Stimulated activated CD4-positive, alpha-beta T cell treated with anti-CD3 and anti-CD28 coated beads, Interleukin-12 subunit alpha, Interleukin-12 subunit beta, amount 100 ng/mL, for 4 hours (primary cell): ENCODE results near the gene CELSR3.

Source experiments
- DNase-seq: peaks from one replicate; pipeline ENCODE4 v3.0.0-alpha.2; 2020

The CELSR3 gene

GRCh38 chr3:48660800-48661400, 1.8 kb downstream of the CELSR3 start:
- DNase-seq, result no peak

DNA sequence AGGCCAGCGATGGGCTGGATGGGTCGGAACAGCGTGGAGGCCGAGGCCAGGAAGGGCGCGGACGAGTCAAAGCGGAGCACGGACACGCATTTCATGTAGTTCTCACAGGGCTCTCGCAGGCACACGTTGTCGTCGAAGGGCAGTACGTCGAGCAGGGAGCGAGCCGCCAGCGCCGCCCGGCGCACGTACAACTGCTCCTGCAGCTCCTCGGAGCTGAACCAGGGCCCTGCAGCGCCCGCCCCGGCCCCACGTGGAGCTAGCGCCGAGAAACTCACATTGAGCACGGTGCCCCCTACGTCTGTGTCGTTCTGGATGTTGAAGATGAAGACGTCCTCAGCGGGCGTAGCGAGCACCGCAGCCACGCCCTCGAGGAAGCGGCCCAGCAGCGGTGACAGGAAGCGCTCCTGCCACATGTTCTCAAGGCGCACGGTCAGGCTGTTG, 5.8 kb downstream of the CELSR3 start:
- DNase-seq, result peak; percentile 19

GRCh38 chr3:48656061-48656840, 6.4 kb downstream of the CELSR3 start:
- DNase-seq, result peak; percentile 83

DNA sequence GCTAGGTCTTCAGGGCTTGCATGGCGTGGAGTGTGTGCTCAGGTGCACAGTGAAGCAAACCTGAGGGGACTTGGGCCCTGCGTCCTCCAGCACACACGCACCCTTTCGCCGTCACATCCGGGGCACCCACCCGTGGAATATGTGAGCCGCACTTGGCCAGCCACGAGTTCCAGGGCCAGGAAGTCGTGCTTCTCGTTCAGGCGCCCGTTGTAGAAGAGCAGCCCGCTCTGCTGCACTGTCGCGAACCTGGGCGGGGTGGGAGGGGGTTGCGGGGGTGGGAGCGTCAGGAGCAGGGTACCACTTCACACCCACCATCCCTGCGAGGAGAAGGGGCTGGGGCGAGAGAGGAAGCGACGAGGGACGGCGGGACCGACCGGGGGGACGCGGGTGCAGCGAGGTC, 7.1 kb downstream of the CELSR3 start:
- peak; percentile 43 for DNase-seq

DNA sequence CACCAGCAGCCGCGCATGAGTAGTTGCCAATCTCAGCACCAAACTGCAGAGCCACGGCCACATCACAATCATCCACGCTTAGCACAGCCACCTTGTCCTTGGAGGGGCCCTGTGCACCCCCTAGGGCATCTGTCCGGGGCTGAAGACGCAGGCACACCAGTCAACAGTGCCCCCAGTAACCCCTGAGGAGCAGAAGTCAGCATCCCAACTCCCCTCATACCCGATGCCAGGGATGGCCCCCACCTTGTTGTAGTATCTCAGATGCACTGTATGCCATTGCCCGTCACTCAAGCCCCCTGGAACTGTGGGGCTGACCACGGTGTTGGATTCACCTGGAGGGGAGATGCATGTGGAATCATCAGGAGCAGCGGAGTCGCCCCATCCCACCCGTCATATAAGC, 7.6 kb downstream of the CELSR3 start:
- DNase-seq, result no peak

DNA sequence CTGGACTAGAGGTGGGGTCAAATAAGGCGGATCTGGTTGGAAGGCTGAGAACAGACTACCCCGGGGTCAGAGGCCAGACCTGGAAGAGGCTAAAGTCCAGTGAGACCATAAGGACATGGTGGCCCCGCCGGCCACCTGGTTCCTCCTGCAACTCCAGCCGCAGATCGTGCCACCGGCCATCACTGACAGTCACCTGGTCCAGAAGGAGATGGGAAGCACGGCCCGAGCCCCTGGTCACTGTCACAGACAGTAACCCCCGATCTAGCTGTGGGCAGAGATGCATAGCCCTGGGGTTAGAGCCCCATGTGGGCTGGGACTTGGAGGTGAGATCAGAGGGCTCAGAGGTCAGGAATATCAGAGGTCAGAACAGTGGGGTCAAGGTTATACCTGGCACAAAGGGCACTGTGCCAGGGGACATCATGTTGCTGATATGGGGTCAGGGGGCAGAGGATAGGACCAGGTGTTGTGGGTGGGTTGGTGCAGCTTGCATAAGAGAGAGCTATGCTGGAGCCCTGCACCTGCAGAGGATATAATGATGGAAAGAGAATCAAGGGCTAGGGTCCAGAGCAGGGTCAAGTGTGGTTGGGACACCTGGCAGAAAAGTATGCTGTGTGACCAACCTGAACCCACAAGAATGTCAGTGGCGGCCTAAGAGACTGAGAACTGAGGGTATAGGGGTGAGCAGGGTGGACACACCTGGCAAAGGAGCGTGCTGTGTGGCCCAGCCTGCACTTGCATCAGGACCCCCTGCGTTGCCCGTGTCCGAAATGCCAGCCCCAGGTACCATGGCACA, 9.6 kb downstream of the CELSR3 start:
- no peak for DNase-seq

GRCh38 chr3:48651771-48652170, 10.9 kb downstream of the CELSR3 start:
- DNase-seq, result no peak

- no peak for DNase-seq
These were observed 12.0 kb downstream of the CELSR3 start for GRCh38 chr3:48650723-48651122.

DNA sequence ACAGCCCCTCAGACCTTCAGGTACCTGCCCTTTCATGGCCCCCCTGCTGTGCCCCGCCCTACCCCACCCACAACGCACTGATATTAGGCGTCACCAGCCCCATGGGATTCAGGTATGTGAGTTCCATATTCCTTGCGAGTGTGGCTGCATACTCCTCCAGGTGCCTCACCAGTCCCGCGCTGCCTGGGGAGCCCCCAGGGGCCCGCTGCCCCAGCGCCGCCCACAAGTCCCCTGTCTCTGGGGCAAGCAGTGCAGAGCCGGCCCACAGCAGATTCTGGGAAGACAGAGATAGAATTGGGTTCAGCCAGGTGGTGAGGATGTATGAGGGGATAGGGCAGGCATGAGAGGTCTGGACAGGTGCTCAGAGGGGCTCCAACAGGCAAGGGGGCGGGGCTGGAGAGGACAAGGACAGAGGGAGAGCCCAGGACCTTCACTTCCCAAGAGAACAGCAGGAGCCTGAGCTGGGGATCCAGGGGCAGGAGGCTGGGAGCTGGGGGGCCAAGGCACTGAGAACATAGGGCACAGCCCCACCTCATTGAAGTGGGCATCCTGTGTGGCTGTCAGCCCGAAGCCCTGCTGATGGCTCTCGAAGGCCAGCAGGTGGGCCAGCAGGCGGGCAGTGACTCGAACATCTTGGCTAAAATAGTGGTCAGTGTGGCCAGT, 14.4 kb downstream of the CELSR3 start:
- no peak for DNase-seq

- no peak for DNase-seq
These were observed 15.0 kb downstream of the CELSR3 start for GRCh38 chr3:48647714-48648113.

DNA sequence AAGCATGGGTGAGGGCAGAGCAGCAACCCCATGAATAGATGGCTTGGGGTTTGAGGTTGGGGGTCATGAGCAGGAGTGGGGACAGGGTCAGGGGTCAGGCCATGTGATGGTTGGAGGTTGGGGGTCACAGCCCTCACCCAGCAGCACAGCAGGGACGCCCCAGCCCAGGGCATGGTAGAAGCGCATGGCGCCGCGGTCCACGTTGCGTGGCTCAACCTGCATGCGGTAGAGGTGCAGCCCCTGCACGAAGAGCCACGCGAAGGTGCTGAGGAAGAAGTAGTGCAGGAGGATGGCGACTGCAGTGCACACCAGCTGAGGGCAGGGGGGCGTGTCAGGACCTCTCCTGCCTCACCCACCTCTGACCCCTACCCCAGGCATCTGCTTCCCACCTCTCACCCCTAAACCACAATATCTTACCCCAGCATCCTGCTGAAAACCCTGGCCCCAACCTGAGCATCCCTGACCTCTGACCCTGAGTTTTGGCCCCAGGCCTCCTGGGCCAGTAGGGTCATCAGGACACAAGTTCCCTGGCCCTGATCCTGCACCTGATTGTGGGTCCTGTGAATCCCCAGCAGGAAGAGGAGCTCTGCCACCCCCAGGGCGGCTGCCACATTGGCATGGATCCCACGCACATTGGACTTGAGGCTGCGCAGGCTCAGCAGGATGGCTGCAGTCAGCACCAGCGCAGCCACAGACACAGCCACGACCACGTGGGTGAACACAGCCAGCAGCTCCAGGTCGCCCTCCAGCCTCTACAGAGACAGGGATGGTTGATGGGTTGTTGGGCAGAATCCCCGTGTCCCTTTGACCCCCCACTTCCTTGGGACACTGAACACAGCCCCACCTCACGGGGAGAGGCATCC, 17.6 kb downstream of the CELSR3 start:
- no peak for DNase-seq

GRCh38 chr3:48642605-48643004, 20.1 kb downstream of the CELSR3 start:
- no peak for DNase-seq

DNA sequence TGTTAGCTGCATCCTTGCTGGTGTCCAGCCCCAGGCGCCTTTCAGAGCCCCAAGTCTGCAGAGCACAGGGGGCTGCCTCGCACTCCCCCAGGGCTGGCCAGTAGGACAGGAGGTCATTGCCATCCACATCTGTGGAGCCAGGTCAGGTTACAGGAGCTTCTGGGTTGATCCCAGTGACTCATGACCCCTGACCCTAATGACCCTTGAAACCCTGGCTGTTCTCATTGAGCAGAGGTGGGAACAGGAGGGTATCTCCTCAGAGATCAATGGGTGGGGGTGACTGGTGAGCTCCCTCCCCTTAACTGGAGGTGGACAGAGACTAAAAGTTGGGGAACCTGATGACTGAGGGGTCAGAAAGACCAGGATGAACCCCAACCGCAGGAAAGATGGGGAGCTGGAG, 21.3 kb downstream of the CELSR3 start:
- no peak for DNase-seq

- DNase-seq, result no peak
These were observed 22.6 kb downstream of the CELSR3 start for GRCh38 chr3:48639944-48640606.

GRCh38 chr3:48637305-48637704, 25.4 kb downstream of the CELSR3 start:
- DNase-seq, result no peak

DNA sequence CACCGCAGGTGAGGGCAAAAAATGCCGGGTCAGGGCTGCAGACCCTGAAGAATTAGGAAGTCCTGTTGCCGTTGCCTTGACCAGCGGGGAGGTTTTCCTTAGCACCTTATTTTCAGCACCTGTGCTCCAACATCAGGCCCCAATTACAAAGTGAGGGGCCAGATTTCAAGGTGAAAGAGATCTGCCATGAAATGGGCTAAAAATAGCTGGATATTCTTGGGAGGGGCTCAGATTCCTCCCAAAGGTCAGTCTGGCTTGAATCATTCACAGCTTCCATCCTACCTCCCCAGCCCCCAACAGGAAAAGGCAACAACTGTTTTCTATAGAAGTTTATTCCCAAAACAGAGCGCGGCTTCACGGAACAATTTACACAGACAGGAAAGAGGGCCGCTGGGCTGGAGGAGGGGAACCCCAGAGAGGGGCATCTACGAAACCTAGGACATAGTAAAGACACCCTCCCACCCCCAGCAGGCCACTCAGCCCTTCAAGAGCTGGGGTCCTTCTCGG, 26.5 kb downstream of the CELSR3 start:
- no peak for DNase-seq

DNA sequence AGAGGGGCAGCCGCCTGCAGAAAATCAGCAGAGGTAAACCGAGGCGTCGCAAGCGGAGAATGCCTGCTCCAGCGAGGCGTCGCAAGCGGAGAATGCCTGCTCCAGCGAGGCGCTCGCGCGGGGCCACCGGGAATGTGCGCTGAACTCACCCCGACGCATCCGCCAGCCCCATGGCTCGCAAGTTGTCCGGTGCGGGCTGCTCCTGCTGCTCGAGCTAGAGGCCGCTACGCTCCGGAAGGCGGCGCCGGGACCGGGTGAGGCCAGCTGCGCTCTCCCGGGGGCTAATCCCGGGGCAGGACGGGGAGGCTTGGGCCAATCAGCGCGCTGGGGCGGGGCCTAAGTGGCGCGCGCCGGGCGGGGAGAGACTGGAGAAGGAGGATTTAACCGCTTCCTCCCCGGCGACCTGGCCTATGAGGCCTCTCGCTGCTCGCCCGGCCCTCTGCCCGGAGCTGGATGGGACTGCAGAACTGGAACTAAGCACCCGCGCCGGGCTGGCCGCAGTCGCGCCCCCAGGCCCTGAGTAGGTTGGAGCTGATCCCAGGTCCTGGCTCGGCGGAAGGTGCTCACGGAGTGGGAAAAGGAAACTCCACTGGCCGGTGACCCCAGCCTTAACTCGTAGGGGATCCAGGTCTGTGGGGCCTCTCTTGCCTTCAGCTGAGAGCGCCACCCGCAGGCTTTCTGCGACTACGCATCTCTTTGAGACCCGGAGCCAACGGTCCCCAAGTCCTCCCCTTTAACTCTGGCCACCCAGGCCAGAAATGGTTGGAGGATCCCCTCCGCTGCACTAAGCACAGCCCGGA, 27.3 kb downstream of the CELSR3 start, which contains the start of gene SLC26A6:
SLC26A6 (minus strand) TSS at position 240 of the 800 bp plus-strand sequence; CDS start at position 172, 68 bp downstream.
- peak; percentile 94 for DNase-seq

DNA sequence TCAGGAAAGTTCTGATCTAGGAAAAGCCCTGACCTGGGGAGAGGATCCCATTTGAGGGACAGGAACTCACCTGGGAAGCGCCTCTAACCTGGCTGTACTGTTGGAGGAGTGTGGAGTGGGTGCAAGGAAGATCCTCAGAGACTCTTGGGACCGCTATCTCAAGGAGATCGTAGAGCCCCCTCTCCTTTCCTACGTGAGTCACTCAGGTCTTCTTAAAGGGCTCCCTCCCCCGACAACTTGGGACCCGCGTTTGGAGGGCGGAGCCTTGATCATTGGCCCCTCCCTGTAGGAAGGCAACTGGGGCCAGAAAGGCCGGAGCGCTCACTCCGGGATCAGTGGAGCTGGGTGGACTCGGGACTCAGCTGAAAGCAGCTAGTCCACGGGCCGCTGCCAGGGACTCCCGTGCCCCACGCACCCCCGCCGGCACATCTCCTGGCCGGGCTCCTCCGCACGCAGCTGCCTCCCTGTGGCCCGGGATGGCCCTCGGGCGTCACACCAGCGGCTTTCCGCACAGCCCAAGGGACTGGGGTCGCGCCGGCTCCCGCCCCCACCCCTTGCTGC, 27.9 kb downstream of the CELSR3 start:
- DNase-seq, result peak; percentile 58

DNA sequence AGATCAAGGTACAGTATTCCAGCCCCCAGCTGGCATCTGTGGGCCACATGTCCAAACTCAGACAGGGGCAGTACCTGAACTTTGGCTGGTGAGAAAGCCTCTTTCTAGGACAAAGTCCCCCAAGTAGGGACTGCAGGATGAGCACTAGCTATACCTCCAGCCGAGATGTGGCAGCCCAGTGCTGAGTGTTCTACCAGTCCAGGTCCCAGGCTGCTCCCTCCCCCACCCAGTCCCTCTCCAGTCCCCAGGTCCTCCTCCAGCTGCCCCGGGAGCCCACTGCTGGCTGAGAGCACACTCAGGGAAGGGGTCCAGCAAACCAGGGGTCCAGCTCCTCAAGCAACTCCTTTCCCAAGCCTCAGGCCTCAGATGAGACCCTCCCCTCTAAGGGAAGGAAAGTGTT, 28.9 kb downstream of the CELSR3 start:
- no peak for DNase-seq

- DNase-seq, result no peak
These were observed 29.4 kb downstream of the CELSR3 start for GRCh38 chr3:48633256-48633655.
